ENCODE data around the gene SMIM8. TPM values are rescaled to one million over a fixed set of nuclear protein-coding genes. Genes with fewer than 3 reads are reported as not detected.

The SMIM8 gene
- total RNA-seq, 2 donors from 2014 or later: 6.7 to 11.2 TPM

GRCh38 chr6:87356181-87356580 is 33.8 kb downstream of the SMIM8 start:
- H3K27me3 ChIP-seq: no peaks in the 10 kb centered on the region
- H3K27ac ChIP-seq: no peak overlapping the region
- 87 to 90% methylated on average over 4 of the region's 4 CpGs for WGBS, 2 donors
- intact Hi-C loops (cut with DNase I): no loop called here
- no peaks in the 10 kb centered on the region for H3K4me1 ChIP-seq
- DNase-seq: no peak
- H3K4me3 ChIP-seq: no peak overlapping the region
- no peaks in the 10 kb centered on the region for H3K9me3 ChIP-seq
- no peak for TF ChIP-seq CTCF (IDR thresholded peaks at IDR 0.05)
- no peak for TF ChIP-seq POLR2A (IDR thresholded peaks at IDR 0.05)
- H3K36me3 ChIP-seq (replicated peaks in 1 of 2; ENCODE audit: insufficient read depth in 1 of 2, low read depth in 2 of 2): no peaks in the 10 kb centered on the region
- no peak for ATAC-seq

GRCh38 chr6:87357479-87358196 is 35.2 kb downstream of the SMIM8 start:
- TF ChIP-seq POLR2A (IDR thresholded peaks at IDR 0.05) (no peak), CTCF (IDR thresholded peaks at IDR 0.05) (no peak)
- no peaks in the 10 kb centered on the region for H3K4me1 ChIP-seq
- no peaks in the 10 kb centered on the region for H3K36me3 ChIP-seq (replicated peaks in 1 of 2; ENCODE audit: insufficient read depth in 1 of 2, low read depth in 2 of 2)
- no peaks in the 10 kb centered on the region for H3K9me3 ChIP-seq
- ATAC-seq (no peak), DNase-seq (no peak)
- H3K27me3 ChIP-seq: no peaks in the 10 kb centered on the region
- no peak overlapping the region for H3K27ac ChIP-seq
- H3K4me3 ChIP-seq: no peak overlapping the region
- WGBS, 2 donors: 78 to 85% methylated on average over 3 of the region's 3 CpGs
- intact Hi-C loops (cut with DNase I): no loop called here

GRCh38 chr6:87364602-87365252 is 42.3 kb downstream of the SMIM8 start:
- TF ChIP-seq CTCF (IDR thresholded peaks at IDR 0.05): no peak
- no peak for TF ChIP-seq POLR2A (IDR thresholded peaks at IDR 0.05)
- DNase-seq (no peak), ATAC-seq (no peak)
- Histone ChIP-seq H3K4me3 (no peak overlapping the region), H3K27me3 (no peaks in the 10 kb centered on the region), H3K27ac (no peak overlapping the region), H3K9me3 (no peaks in the 10 kb centered on the region), H3K4me1 (no peaks in the 10 kb centered on the region), H3K36me3 (replicated peaks in 1 of 2; ENCODE audit: insufficient read depth in 1 of 2, low read depth in 2 of 2) (no peaks in the 10 kb centered on the region)
- intact Hi-C loops (cut with DNase I): no loop called here
- WGBS, 2 donors: 76 to 90% methylated on average over 5 of the region's 5 CpGs

GRCh38 chr6:87366072-87366827 is 43.9 kb downstream of the SMIM8 start:
- TF ChIP-seq POLR2A (IDR thresholded peaks at IDR 0.05) (no peak), CTCF (IDR thresholded peaks at IDR 0.05) (no peak)
- Histone ChIP-seq H3K27me3 (no peaks in the 10 kb centered on the region), H3K27ac (no peak overlapping the region), H3K4me1 (no peaks in the 10 kb centered on the region), H3K36me3 (replicated peaks in 1 of 2; ENCODE audit: insufficient read depth in 1 of 2, low read depth in 2 of 2) (no peaks in the 10 kb centered on the region), H3K4me3 (no peak overlapping the region), H3K9me3 (no peaks in the 10 kb centered on the region)
- WGBS, 2 donors: 86 to 87% methylated on average over 4 of the region's 4 CpGs
- no peak for DNase-seq
- ATAC-seq: no peak
- intact Hi-C loops (cut with DNase I): no loop called here

All from body of pancreas (tissue), 4 donors.